ENCODE measurements around the gene CFAP20. TPM values are rescaled to one million over a fixed set of nuclear protein-coding genes. Genes with fewer than 3 reads are reported as not detected.

The CFAP20 gene
- polyA plus RNA-seq, 2 of the 4 experiments (the other 2 are of a cell fraction), result 45.3 to 53.1 TPM

DNA sequence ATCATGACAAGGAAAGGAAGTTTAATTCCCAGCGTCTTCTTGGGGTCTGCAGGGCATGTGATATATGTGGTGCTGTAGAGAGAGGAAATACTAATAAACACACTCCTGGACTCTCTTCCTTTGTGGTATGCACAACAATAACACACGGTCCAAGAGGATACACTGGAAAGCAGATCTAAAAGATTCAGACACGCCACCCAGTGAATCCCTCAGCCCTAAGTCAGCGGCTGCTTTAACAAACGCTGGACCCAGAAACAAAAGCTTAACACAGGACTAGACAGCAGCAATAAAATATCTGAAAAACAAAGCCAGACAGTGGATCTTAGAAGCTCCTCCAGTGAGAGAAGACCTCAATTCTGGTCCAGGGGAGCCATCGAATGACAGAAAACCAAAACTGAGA, 13.1 kb downstream of the CFAP20 start:
- DNase-seq (ENCODE audit: low read depth in 1 of 2, low spot score in 1 of 2) (no peak), ATAC-seq (no peak), FAIRE-seq (no peak)
- Histone ChIP-seq H3K4me3 (no peak overlapping the region), H3K27ac (no peak overlapping the region), H3K4me2 (no peak overlapping the region), H3K9me3 (no peaks in the 10 kb centered on the region), H3K4me1 (peaks cover 2% of the 10 kb centered on the region)
- WGBS (ENCODE audit: missing lambda C conversion rate), result 92% methylated on average over 6 of the region's 6 CpGs
- CTCF ChIA-PET, result interaction anchor here (1.3 kb wide), 1 partner anchor 11 kb away, joined by 13 read pairs; no protein-coding TSS in a partner anchor
- no peak for TF ChIP-seq EP300 (IDR thresholded peaks at IDR 0.05)
- TF ChIP-seq, protein P1, sequence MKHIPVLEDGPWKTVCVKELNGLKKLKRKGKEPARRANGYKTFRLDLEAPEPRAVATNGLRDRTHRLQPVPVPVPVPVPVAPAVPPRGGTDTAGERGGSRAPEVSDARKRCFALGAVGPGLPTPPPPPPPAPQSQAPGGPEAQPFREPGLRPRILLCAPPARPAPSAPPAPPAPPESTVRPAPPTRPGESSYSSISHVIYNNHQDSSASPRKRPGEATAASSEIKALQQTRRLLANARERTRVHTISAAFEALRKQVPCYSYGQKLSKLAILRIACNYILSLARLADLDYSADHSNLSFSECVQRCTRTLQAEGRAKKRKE (CRISPR knock-in tag; IDR thresholded peaks at IDR 0.05; ENCODE audit: low read depth), result no peak
- no peak for TF ChIP-seq TFCP2L1 (CRISPR knock-in tag; IDR thresholded peaks at IDR 0.05)
- TF ChIP-seq KDM1A (IDR thresholded peaks at IDR 0.05; ENCODE audit: low read depth), result no peak
- TF ChIP-seq NPAS2 (CRISPR knock-in tag; IDR thresholded peaks at IDR 0.05; ENCODE audit: borderline replicate concordance), result no peak
- TF ChIP-seq ZSCAN20 (CRISPR knock-in tag; IDR thresholded peaks at IDR 0.05), result no peak
- TF ChIP-seq PHF8 (IDR thresholded peaks at IDR 0.05; ENCODE audit: borderline replicate concordance, low read depth), result no peak
- TF ChIP-seq, protein P2, sequence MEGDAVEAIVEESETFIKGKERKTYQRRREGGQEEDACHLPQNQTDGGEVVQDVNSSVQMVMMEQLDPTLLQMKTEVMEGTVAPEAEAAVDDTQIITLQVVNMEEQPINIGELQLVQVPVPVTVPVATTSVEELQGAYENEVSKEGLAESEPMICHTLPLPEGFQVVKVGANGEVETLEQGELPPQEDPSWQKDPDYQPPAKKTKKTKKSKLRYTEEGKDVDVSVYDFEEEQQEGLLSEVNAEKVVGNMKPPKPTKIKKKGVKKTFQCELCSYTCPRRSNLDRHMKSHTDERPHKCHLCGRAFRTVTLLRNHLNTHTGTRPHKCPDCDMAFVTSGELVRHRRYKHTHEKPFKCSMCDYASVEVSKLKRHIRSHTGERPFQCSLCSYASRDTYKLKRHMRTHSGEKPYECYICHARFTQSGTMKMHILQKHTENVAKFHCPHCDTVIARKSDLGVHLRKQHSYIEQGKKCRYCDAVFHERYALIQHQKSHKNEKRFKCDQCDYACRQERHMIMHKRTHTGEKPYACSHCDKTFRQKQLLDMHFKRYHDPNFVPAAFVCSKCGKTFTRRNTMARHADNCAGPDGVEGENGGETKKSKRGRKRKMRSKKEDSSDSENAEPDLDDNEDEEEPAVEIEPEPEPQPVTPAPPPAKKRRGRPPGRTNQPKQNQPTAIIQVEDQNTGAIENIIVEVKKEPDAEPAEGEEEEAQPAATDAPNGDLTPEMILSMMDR (IDR thresholded peaks at IDR 0.05), result no peak
- no peak for TF ChIP-seq BHLHE40 (IDR thresholded peaks at IDR 0.05; ENCODE audit: low read depth, low read length)
- no peak for TF ChIP-seq HOXB13 (CRISPR knock-in tag; IDR thresholded peaks at IDR 0.05; ENCODE audit: low read depth)
- TF ChIP-seq, protein P3, sequence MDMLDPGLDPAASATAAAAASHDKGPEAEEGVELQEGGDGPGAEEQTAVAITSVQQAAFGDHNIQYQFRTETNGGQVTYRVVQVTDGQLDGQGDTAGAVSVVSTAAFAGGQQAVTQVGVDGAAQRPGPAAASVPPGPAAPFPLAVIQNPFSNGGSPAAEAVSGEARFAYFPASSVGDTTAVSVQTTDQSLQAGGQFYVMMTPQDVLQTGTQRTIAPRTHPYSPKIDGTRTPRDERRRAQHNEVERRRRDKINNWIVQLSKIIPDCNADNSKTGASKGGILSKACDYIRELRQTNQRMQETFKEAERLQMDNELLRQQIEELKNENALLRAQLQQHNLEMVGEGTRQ (IDR thresholded peaks at IDR 0.05), result no peak
- TF ChIP-seq CHD4 (IDR thresholded peaks at IDR 0.05; ENCODE audit: borderline replicate concordance), result no peak
- no peak for TF ChIP-seq SREBF2 (IDR thresholded peaks at IDR 0.05)
- TF ChIP-seq POLR2AphosphoS2 (conservative IDR thresholded peaks at IDR 0.05; ENCODE audit: low read length), result no peak
- TF ChIP-seq RFX5 (IDR thresholded peaks at IDR 0.05), result no peak
- no peak for TF ChIP-seq ZNF302 (CRISPR knock-in tag; IDR thresholded peaks at IDR 0.05)
- no peak for TF ChIP-seq RNF2 (IDR thresholded peaks at IDR 0.05; ENCODE audit: borderline replicate concordance, low read depth)
- no peak for TF ChIP-seq SMC3 (IDR thresholded peaks at IDR 0.05)
- TF ChIP-seq HOXA7 (CRISPR knock-in tag; IDR thresholded peaks at IDR 0.05), result no peak
- POLR2A ChIA-PET, result interaction anchor here (1.2 kb wide), 1 partner anchor 13 kb away, joined by 4 read pairs; the partner anchor contains the start of gene CFAP20

DNA sequence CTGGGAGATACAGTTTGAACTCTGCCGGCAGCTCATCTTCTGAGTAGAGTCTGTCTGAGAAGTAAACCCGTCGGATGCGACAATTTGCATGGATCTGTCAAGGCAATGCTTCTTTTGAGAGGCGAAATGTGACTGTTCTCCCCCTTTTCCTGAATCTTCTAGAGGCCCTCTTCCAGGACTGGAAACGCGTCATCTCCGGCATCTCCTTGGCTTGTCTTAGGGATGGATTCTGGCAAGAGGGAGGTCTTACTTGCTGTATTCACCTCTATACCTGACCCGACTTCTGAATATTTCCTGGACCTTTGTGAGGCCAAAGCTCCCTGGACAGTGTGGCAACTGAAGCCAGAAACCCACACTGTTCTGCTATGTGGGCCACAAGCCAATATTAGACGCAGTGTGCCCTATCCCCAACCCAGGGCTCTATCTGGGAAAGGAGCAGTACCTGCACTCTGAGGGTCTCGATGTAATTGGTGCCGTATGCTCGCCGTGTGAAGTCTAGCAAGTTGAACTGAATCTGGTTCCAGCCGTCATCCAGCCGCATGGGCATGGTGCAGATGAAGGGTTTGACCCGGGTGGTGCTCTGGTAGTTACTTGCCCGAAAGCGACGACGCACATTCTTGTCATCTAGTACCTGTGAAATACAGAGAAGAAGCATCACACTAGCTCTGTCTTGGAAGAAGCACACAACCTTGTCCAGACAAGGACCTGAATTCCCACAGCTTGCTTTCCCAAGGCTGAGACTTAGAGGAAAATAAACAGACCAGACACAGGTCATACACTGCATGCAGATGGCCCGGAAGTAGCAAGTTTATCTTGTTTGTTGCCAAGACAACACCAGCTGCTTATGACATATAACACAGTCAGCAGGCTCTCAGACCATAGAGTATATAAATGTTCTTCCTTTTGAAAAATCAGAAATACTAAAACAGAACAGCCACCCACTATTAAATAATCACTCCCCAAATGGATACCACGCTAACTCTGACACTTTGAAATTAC, 14.1 kb downstream of the CFAP20 start:
- 93% methylated on average over 23 of the region's 23 CpGs for WGBS (ENCODE audit: missing lambda C conversion rate)
- H3K9me3 ChIP-seq, result no peaks in the 10 kb centered on the region
- ChIA-PET CTCF (interaction anchor here (0.7 to 1.1 kb wide), 2 partner anchors 17 to 84 kb away, joined by 3 read pairs; no protein-coding TSS in a partner anchor), POLR2A (no interaction called here)
- no peak for TF ChIP-seq TP53 (CRISPR knock-in tag; IDR thresholded peaks at IDR 0.05)
- TF ChIP-seq, protein P2 (IDR thresholded peaks at IDR 0.05), result no peak
- TF ChIP-seq, protein P4, sequence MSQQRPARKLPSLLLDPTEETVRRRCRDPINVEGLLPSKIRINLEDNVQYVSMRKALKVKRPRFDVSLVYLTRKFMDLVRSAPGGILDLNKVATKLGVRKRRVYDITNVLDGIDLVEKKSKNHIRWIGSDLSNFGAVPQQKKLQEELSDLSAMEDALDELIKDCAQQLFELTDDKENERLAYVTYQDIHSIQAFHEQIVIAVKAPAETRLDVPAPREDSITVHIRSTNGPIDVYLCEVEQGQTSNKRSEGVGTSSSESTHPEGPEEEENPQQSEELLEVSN (IDR thresholded peaks at IDR 0.05; ENCODE audit: borderline replicate concordance, low read depth), result no peak
- TF ChIP-seq EP300 (IDR thresholded peaks at IDR 0.05), result no peak
- TF ChIP-seq CHD4 (IDR thresholded peaks at IDR 0.05; ENCODE audit: borderline replicate concordance), result no peak
- TF ChIP-seq RARB (CRISPR knock-in tag; IDR thresholded peaks at IDR 0.05), result no peak
- no peak for TF ChIP-seq JUN (IDR thresholded peaks at IDR 0.05)
- TF ChIP-seq JUNB (IDR thresholded peaks at IDR 0.05), result no peak
- no peak for TF ChIP-seq CEBPB (IDR thresholded peaks at IDR 0.05)
- TF ChIP-seq ESRRA (IDR thresholded peaks at IDR 0.05; ENCODE audit: borderline replicate concordance, low read length), result no peak
- TF ChIP-seq, protein P5, sequence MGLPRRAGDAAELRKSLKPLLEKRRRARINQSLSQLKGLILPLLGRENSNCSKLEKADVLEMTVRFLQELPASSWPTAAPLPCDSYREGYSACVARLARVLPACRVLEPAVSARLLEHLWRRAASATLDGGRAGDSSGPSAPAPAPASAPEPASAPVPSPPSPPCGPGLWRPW (IDR thresholded peaks at IDR 0.05), result no peak
- no peak overlapping the region for H3K4me3 ChIP-seq
- H3K4me1 ChIP-seq, result no peaks in the 10 kb centered on the region
- no peak for DNase-seq (ENCODE audit: low read depth in 1 of 2, low spot score in 1 of 2)
- no peak for ATAC-seq
- H3K27ac ChIP-seq, result no peak overlapping the region
- no peak for FAIRE-seq
- no peak overlapping the region for H3K4me2 ChIP-seq

Measured in A549 (cell line).